B cell (primary cell): ENCODE results near the gene FHIT. TPM values are rescaled to one million over a fixed set of nuclear protein-coding genes. Genes with fewer than 3 reads are reported as not detected.

Experiments
- ATAC-seq: fragments of 200-7000 bp; cut with Tn5 transposase; one replicate; pipeline ENCODE4 v1.10.0; 2021; ENCODE audit warnings: low read depth, mild to moderate bottlenecking, moderate number of reproducible peaks, moderate library complexity
- CTCF ChIA-PET: fragments of 350-600 bp; sonication (Branson Sonifier 250); formaldehyde crosslinking; loops from one replicate; lab custom pipeline; 2021; ENCODE audit warnings: antibody characterized with exemption, inconsistent platforms; lab: Charles Lee
- POLR2A ChIA-PET: fragments of 350-600 bp; sonication (Branson Sonifier 250); formaldehyde crosslinking; loops from one replicate; lab custom pipeline; 2021; ENCODE audit warnings: antibody characterized with exemption; lab: Charles Lee
- DNase-seq: peaks from one replicate; pipeline ENCODE4 v3.0.0; 2013
- H2AFZ ChIP-seq: 2 replicates; pipeline ENCODE4 v1.6.1; 2012; ENCODE audit warnings: mild to moderate bottlenecking, low read depth, low read length; ENCODE audit not compliant: insufficient read depth, poor library complexity, severe bottlenecking
- H3K27ac ChIP-seq, 2 donors: 1 replicate in 1 of 2; 2 replicates in 1 of 2; pipeline ENCODE4 v1.5.1; 2012 to 2013; ENCODE audit warnings: low read length in 2 of 2, mild to moderate bottlenecking in 2 of 2, moderate library complexity in 1 of 2
- H3K27me3 ChIP-seq, 4 experiments: fragments of 200-600 bp in 1 of 4; sonication (generic) in 1 of 4; replicated peaks in 1 of 4; 1 replicate in 2 of 4; 2 replicates in 2 of 4; pipeline versions ENCODE4 v1.6.1 to v1.7.0; 2013 to 2016; ENCODE audit warnings: low read length in 3 of 4, mild to moderate bottlenecking in 2 of 4, mixed read lengths in 1 of 4, moderate library complexity in 1 of 4; ENCODE audit not compliant: insufficient read depth in 4 of 4, control insufficient read depth in 3 of 4; ENCODE audit errors: control extremely low read depth in 1 of 4
- H3K36me3 ChIP-seq, 2 experiments: replicated peaks in 1 of 2; 1 replicate in 1 of 2; 2 replicates in 1 of 2; pipeline versions ENCODE4 v1.6.1 to v1.7.1; 2013; ENCODE audit warnings: low read length in 1 of 2; ENCODE audit not compliant: insufficient read depth in 2 of 2, control insufficient read depth in 1 of 2; ENCODE audit errors: control extremely low read depth in 1 of 2, extremely low read depth in 1 of 2
- H3K4me1 ChIP-seq, 2 donors: fragments of 200-600 bp in 1 of 2; sonication (generic) in 1 of 2; 1 replicate in 1 of 2; 2 replicates in 1 of 2; pipeline versions ENCODE4 v1.5.1 to v1.6.1; 2013 to 2017; ENCODE audit warnings: low read length in 2 of 2; ENCODE audit not compliant: control insufficient read depth in 2 of 2, insufficient read depth in 2 of 2
- H3K4me2 ChIP-seq: replicated peaks from 2 replicates; pipeline ENCODE3; 2012; ENCODE audit warnings: mild to moderate bottlenecking, low read depth, low read length; ENCODE audit not compliant: poor library complexity, severe bottlenecking
- H3K4me3 ChIP-seq, 5 experiments: fragments of 200-600 bp in 1 of 5; sonication (generic) in 1 of 5; 1 replicate in 3 of 5; 2 replicates in 2 of 5; pipeline versions ENCODE4 v1.5.1 to v1.7.0; 2011 to 2016; ENCODE audit warnings: low read length in 4 of 5, mild to moderate bottlenecking in 4 of 5, low read depth in 2 of 5, control low read depth in 1 of 5, moderate library complexity in 1 of 5; ENCODE audit not compliant: insufficient read depth in 1 of 5; ENCODE audit errors: control extremely low read depth in 1 of 5, extremely low read depth in 1 of 5
- H3K79me2 ChIP-seq: fragments of 200-600 bp; sonication (generic); one replicate; pipeline ENCODE4 v1.6.0; 2016; ENCODE audit warnings: low read length; ENCODE audit not compliant: control insufficient read depth, insufficient read depth
- H3K9ac ChIP-seq: fragments of 200-600 bp; sonication (generic); 2 replicates; pipeline ENCODE4 v1.6.1; 2017; ENCODE audit warnings: mild to moderate bottlenecking, low read length, moderate library complexity
- H3K9me3 ChIP-seq, 3 donors: one replicate each; pipeline versions ENCODE4 v1.6.1 to v1.7.1; 2013; ENCODE audit warnings: low read length in 2 of 3; ENCODE audit not compliant: control insufficient read depth in 2 of 3, insufficient read depth in 1 of 3; ENCODE audit errors: control extremely low read depth in 1 of 3
- H4K20me1 ChIP-seq: 2 replicates; pipeline ENCODE4 v1.6.0; 2012; ENCODE audit warnings: mild to moderate bottlenecking, low read length; ENCODE audit not compliant: insufficient read depth, control insufficient read depth, poor library complexity, severe bottlenecking
- H3K27ac Mint-ChIP-seq: one replicate; pipeline ENCODE4 v1.8.0; 2021; ENCODE audit warnings: mixed read lengths
- H3K27me3 Mint-ChIP-seq: one replicate; pipeline ENCODE4 v1.8.0; 2021; ENCODE audit warnings: mixed read lengths
- H3K4me1 Mint-ChIP-seq: one replicate; pipeline ENCODE4 v1.8.0; 2021; ENCODE audit warnings: mixed read lengths
- H3K4me3 Mint-ChIP-seq: one replicate; pipeline ENCODE4 v1.8.0; 2021; ENCODE audit warnings: mixed read lengths
- H3K9me3 Mint-ChIP-seq: one replicate; pipeline ENCODE4 v1.8.0; 2022; ENCODE audit warnings: mixed read lengths; ENCODE audit not compliant: insufficient read depth
- EZH2 ChIP-seq: IDR thresholded peaks from 2 replicates; pipeline ENCODE4 v1.6.1; 2012; ENCODE audit warnings: borderline replicate concordance, low read depth, mild to moderate bottlenecking, moderate library complexity, low read length; ENCODE audit not compliant: insufficient read depth, poor library complexity, severe bottlenecking
- WGBS: methylation state at CpG from one replicate; pipeline ENCODE4 v1.1.5; 2013; ENCODE audit warnings: missing lambda C conversion rate; ENCODE audit not compliant: insufficient coverage; 5-methylcytosine and 5-hydroxymethylcytosine counted together
- intact Hi-C: fragments of 100-400 bp; cut with micrococcal nuclease; formaldehyde crosslinking; loops from one replicate; pipeline ENCODE4 v1.10.0; 2022
- polyA plus RNA-seq: library from polyadenylated mRNA; depleted of rRNA; stranded (reverse); fragments of >200 nt; gene quantifications from 2 replicates; pipeline ENCODE4 v1.2.3, GENCODE V29; 2012
- total RNA-seq, 2 donors: library from RNA; stranded (reverse); fragments of 120-200 nt in 1 of 2; gene quantifications; 1 replicate in 1 of 2; 2 replicates in 1 of 2; pipeline versions ENCODE4 v1.2.3 to v1.2.4, GENCODE V29; 2013 to 2022
- TF ChIP-seq, protein P1 (sequence below): fragments of 200-600 bp; IDR thresholded peaks from one replicate; pipeline ENCODE4 v1.8.0; 2022; ENCODE audit warnings: antibody characterized with exemption, mild to moderate bottlenecking

Gene FHIT
- total and polyA plus RNA-seq, 2 donors (not counting 1 experiment from before 2014, with no cell fraction given): 1.7 to 7.8 TPM

DNA sequence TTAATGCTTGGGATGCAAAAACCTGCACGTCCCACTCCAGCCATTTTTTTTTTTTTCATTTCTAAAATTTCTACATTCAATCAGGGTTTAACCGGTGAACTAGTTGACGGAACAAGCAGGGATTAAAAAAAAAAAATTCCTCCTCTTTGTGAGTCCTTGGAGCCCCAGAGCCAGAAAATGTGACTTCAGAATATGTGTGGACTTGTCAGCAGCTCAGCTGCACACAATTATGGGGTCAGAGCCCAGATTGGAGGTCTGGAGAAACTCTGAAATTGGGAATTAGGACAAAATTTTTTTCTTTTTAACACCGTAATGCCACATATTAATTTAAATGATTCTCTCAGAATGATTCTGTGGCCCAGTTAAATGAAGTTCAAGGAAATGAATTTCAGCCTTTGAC is 1280.5 kb downstream of the FHIT start:
- Histone ChIP-seq H3K27me3 (no peaks in the 10 kb centered on the region), H2AFZ (no peak overlapping the region), H4K20me1 (no peaks in the 10 kb centered on the region), H3K9me3 (no peaks in the 10 kb centered on the region), H3K79me2 (no peaks in the 10 kb centered on the region), H3K27ac (no peak overlapping the region), H3K4me1 (no peaks in the 10 kb centered on the region), H3K36me3 (no peaks in the 10 kb centered on the region), H3K9ac (no peak overlapping the region), H3K4me3 (no peak overlapping the region), H3K4me2 (no peak overlapping the region)
- no peak for DNase-seq
- no peaks in the 10 kb centered on the region for H3K4me1 Mint-ChIP-seq
- TF ChIP-seq, protein P1, sequence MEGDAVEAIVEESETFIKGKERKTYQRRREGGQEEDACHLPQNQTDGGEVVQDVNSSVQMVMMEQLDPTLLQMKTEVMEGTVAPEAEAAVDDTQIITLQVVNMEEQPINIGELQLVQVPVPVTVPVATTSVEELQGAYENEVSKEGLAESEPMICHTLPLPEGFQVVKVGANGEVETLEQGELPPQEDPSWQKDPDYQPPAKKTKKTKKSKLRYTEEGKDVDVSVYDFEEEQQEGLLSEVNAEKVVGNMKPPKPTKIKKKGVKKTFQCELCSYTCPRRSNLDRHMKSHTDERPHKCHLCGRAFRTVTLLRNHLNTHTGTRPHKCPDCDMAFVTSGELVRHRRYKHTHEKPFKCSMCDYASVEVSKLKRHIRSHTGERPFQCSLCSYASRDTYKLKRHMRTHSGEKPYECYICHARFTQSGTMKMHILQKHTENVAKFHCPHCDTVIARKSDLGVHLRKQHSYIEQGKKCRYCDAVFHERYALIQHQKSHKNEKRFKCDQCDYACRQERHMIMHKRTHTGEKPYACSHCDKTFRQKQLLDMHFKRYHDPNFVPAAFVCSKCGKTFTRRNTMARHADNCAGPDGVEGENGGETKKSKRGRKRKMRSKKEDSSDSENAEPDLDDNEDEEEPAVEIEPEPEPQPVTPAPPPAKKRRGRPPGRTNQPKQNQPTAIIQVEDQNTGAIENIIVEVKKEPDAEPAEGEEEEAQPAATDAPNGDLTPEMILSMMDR: no peak
- TF ChIP-seq EZH2: no peak
- CTCF ChIA-PET: no interaction called here
- H3K9me3 Mint-ChIP-seq: no peaks in the 10 kb centered on the region
- H3K27me3 Mint-ChIP-seq: no peaks in the 10 kb centered on the region
- POLR2A ChIA-PET: no interaction called here
- ATAC-seq: no peak
- intact Hi-C loops: no loop called here
- H3K27ac Mint-ChIP-seq: no peak overlapping the region
- H3K4me3 Mint-ChIP-seq: no peak overlapping the region
- WGBS: 100% methylated on average over 1 of the region's 4 CpGs

- ChIA-PET CTCF (no interaction called here), POLR2A (no interaction called here)
- Mint-ChIP-seq H3K27ac (no peak overlapping the region), H3K27me3 (no peaks in the 10 kb centered on the region), H3K4me1 (no peaks in the 10 kb centered on the region), H3K9me3 (no peaks in the 10 kb centered on the region), H3K4me3 (no peak overlapping the region)
- TF ChIP-seq, protein P1: no peak
- no peak for TF ChIP-seq EZH2
- no peaks in the 10 kb centered on the region for H3K36me3 ChIP-seq
- H3K9ac ChIP-seq: no peak overlapping the region
- no peak overlapping the region for H3K4me3 ChIP-seq
- 100% methylated on average over 2 of the region's 6 CpGs for WGBS
- no peak overlapping the region for H2AFZ ChIP-seq
- DNase-seq: no peak
- H3K27ac ChIP-seq: no peak overlapping the region
- H3K9me3 ChIP-seq: no peaks in the 10 kb centered on the region
- intact Hi-C loops: no loop called here
- ATAC-seq: no peak
- H3K79me2 ChIP-seq: no peaks in the 10 kb centered on the region
- H3K4me1 ChIP-seq: no peaks in the 10 kb centered on the region
- H3K4me2 ChIP-seq: no peak overlapping the region
- no peaks in the 10 kb centered on the region for H3K27me3 ChIP-seq
- H4K20me1 ChIP-seq: no peaks in the 10 kb centered on the region
These were observed 1280.9 kb downstream of the FHIT start for GRCh38 chr3:59970376-59970775.
